Measurements from ENCODE around the gene ERF.
"Not testable (repeated sequence)": the region's sequence is repeated elsewhere in the genome, so short reads cannot be mapped to it uniquely, and the experiment has no call there.

ERF gene

GRCh38 chr19:42266928-42267603 is 12.1 kb upstream of the ERF start:
- intact Hi-C loops (cut with DNase I); DNase-seq: not testable (repeated sequence)

DNA sequence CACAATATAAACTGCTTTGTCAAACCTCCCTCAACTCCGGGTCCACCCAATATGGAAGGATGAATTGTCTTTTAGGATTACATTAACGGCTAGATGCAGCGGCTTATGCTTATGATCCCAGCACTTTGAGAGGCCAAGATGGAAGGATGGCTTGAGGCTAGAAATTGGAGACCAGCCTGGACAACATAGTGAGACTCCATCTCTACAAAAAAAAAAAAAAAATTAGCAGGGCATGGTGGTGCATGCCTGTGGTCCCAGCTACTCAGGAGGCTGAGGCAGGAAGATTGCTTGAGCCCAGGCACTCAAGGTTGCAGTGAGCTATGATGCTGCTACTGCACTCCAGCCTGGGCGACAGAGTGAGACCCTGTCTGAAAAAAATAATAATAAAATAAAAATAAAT is 11.2 kb upstream of the ERF start:
- DNase-seq; intact Hi-C loops (cut with DNase I): not testable (repeated sequence)

- intact Hi-C loops (cut with DNase I), result no loop called here
- no peak for DNase-seq
Observed at GRCh38 chr19:42261763-42262162, 6.8 kb upstream of the ERF start.

GRCh38 chr19:42257842-42258241 is 2.9 kb upstream of the ERF start:
- intact Hi-C loops (cut with DNase I); DNase-seq: not testable (repeated sequence)

DNA sequence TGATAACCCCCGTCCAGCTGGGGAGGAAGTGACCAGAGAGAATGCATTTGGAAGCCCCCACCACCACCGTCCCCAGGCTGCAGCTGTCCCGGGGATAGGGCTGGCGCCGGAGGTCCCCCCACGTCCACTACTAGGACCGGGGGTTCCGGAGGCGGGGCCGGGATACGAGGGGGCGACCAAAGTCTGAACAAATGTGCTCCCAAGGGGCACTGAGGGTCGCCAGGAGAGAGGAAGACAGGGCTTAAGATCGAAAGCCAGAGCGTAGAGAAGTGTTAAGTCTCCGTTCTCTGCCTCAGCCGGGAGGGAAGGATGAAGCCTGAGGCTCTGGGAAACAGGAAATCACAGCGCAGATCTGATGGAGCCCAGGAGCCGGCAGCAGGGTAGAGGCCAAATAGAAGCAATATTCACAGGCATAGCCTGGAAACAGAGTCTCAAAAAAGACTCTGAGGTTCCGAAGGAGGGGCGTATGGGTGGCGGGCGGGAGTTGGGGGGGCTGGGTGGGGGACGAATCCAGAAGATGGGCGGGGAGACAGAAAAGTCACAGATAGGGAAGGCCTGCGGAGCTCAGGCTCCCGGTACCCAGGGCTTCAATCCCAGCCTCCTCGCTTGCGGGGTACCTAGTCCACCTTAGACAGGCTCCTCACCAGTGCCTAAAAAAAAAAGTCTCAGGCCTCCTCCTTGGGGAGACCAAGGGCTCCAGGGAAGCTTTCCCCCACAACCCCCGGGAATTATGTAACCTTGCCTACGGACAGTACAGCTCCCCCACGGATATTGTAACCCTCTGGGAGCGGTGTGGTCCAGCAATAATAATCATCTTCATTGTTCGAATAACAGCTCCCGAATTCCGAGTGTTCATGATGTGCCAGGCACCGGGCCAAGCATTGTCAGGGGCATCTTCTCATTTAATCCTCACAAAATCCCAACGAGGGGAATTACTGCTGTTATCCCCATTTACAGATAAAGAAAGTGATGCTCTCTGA is 1.1 kb upstream of the ERF start:
- intact Hi-C loops (cut with DNase I), result no loop called here

GRCh38 chr19:42254089-42254849 is 659 bp downstream of the ERF start:
- intact Hi-C loops (cut with DNase I), result no loop called here
- peak; percentile 71 to 94 (median 86) for DNase-seq

More for the DNA sequence above, 1.1 kb upstream of the ERF start:
- peak in 39 of 42 donors; percentile 35 to 86 (median 63) for DNase-seq

- peak in 36 of 42 donors; percentile 32 to 84 (median 62) for DNase-seq
- intact Hi-C loops (cut with DNase I), result loop anchor here (2.0 kb wide), 1 partner anchor 27 kb away; no protein-coding TSS in a partner anchor
Observed at GRCh38 chr19:42253245-42254088, 1.5 kb downstream of the ERF start.

DNA sequence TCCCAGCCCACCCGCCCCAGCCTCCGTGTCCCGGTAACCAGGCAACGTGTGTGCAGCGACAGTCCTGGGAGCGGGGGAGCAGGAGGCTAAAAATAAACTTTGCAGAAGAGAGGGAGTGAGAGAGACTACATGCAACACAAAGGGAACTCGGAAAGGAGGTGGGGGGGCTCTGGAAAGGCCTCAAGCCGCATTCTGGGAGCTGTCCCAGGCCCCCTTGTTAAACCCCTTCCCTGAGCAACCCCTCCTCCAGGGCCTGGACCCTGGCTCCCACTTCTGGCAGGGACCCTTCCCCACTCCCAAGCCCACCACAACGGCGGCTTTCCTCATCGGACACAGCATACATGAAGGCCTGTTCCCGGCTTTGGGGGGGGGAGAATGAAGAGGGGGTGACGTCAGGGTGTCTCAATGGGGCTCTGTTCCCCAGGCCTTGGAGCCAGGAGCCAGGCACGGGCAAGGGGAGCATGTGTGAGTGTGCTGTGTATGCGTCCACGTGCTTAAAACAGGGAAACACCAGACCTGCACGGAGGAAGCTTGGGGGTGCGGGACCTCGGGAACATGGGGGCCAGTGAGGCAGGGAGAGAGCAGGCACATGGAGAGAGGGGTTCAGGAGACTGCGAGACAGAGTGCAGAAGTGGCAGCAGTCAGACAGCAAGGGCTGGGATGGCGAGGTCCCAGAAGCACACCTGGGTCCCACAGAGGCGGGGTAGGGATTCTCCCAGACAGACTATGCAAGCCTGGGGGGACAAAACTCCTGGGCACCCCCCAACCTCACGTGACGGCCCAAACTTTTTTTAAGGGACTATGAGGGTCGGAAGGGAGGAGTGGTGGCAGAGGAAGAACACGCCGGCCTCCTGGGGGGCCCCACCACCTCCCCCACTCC is 2.3 kb downstream of the ERF start:
- DNase-seq, result peak; percentile 68 to 94 (median 85)
- intact Hi-C loops (cut with DNase I), result loop anchor here (2.0 kb wide), 1 partner anchor 28 kb away; no protein-coding TSS in a partner anchor

- DNase-seq, result peak in 3 of 42 donors; percentile 7 to 13 (median 11)
- intact Hi-C loops (cut with DNase I), result loop anchor here (2.0 kb wide), 1 partner anchor 29 kb away; no protein-coding TSS in a partner anchor
Observed at GRCh38 chr19:42251572-42252358, 3.2 kb downstream of the ERF start.

DNA sequence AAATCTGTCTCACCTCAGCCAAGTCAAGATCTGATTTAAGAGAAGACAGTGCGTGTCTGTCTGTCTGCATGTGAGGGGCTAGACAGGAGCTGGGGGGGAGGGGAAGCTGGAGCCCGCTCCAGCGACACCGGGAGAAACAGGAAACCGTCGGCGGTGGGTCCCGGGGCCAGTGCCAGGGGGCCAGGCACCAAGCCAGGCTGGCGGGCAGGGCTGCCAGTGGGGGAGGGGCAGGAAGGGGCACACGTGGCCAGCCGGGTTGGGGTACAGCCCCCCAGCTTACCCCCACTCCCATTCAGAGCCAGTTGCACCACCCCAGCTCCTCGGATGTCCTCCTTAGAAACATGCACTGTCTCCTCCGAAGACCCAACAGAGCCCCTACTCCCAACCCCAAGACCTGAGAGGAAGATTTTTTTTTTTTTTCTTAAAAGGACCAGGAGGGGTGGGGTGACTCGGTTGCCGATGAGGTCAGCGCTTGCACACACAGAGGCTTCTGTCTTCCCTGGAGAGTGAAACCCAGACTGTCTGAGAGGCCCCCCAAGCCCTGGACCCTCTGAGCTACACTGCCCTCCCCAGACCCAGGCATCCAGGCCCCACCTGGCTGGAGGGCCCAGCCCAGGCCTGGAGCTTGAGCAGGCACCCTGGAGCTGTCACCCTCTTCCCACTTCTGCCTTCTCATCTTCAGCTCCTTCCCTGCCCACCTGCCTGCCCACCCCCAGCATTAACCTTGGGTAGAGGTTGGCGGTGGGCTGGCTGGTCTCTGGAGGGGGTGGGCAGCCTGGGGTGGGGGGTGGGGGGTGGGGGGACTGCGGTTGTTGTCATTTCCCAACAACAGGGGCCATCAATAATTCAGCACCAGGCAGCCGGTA is 4.0 kb downstream of the ERF start:
- peak in 33 of 42 donors; percentile 29 to 79 (median 63) for DNase-seq
- intact Hi-C loops (cut with DNase I), result no loop called here

DNA sequence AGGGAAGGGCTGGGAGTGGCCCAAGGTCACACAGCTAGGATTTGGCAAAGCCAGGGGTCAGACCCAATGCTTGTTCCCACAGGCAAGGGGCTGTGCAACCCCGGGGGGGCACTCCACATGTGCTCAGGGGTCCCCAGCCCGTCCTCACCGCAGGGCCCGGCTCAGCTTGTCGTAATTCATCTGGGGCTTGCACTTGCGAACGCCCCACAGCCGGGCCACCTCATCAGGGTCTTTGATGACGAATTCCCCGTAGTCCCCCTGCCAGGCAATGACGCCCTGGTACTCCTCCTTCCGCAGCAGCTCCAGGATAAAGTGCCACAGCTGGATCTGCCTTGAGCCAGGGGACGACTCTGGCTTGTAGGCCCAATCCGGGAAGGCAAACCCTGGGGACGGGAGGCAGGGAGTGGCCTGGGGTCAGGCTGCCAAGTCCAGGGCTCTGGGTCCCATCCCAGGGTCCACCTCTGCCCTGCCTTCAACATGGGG is 4.7 kb downstream of the ERF start:
- intact Hi-C loops (cut with DNase I), result no loop called here
- DNase-seq, result peak in 4 of 42 donors; percentile 11 to 43 (median 29)

GRCh38 chr19:42249769-42250168 is 5.2 kb downstream of the ERF start:
- intact Hi-C loops (cut with DNase I), result loop anchor here (10.0 kb wide), 1 partner anchor 75 kb away; the partner anchor contains the start of gene MEGF8

DNA sequence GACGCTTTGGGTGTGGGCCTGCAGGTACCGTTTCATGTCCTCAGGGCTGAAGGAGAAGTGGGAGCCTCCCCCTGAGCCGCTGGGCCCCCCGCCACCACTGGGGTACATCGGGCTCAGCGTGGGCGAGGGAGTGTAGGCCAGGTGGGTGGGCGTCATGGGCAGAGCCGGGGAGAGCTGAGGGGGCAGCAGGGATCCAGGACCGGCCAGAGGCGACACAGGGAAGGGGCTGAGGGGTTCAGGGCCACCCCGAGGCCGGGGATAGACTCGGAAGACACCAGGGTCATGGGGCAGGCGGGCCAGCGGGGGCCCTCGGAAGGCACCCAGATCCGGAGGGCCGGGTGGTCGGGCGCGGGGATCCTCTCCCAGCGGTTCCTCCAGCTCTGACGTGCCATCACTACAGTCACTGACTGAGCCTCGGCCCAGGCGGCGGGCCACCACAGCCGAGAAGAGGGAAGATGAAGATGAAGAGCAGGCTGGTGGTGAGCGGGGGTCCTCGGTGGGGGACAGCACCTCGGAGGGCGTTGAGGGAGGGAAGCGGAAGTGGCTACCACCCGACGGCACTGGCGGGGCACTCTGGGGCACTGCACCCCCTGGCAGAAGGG is 5.7 kb downstream of the ERF start:
- intact Hi-C loops (cut with DNase I), result loop anchor here (10.0 kb wide), 1 partner anchor 76 kb away; the partner anchor contains the start of gene MEGF8
- peak in 2 of 42 donors; percentile 11 to 19 for DNase-seq

More at GRCh38 chr19:42249769-42250168, 5.2 kb downstream of the ERF start:
- DNase-seq, result no peak

All from head of caudate nucleus (tissue), 42 donors.